Measurements from ENCODE around the gene DYNLRB1. TPM values are rescaled to one million over a fixed set of nuclear protein-coding genes. Genes with fewer than 3 reads are reported as not detected.
A peak's percentile ranks its signal among the peaks of the same experiment; 100 is the strongest.

Gene DYNLRB1
- total RNA-seq, 4 donors from 2014 or later: 158 to 258 (median 209) TPM

DNA sequence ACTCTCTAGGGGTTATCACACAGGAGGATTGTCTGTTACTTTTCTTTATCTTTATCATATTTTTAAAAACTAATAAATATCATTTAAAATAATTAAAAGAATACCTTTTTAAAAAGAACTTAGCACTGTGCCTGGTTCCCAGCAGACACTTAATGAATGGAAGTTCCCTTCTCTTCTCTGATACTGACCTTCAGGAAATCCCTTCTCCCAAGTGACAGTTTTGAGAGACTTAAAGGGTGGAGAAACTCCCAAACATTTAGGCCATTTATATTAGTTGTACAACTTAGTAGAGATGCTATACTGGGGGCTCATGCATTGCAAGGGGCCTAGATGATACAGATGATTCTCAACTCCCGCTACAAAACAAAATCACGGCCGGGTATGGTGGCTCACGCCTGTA lies 60.8 kb downstream of the DYNLRB1 start:
- TF ChIP-seq POLR2AphosphoS5 (IDR thresholded peaks at IDR 0.05) (no peak), EP300 (IDR thresholded peaks at IDR 0.05) (no peak), POLR2A (IDR thresholded peaks at IDR 0.05) (no peak)
- TF ChIP-seq, protein P1, sequence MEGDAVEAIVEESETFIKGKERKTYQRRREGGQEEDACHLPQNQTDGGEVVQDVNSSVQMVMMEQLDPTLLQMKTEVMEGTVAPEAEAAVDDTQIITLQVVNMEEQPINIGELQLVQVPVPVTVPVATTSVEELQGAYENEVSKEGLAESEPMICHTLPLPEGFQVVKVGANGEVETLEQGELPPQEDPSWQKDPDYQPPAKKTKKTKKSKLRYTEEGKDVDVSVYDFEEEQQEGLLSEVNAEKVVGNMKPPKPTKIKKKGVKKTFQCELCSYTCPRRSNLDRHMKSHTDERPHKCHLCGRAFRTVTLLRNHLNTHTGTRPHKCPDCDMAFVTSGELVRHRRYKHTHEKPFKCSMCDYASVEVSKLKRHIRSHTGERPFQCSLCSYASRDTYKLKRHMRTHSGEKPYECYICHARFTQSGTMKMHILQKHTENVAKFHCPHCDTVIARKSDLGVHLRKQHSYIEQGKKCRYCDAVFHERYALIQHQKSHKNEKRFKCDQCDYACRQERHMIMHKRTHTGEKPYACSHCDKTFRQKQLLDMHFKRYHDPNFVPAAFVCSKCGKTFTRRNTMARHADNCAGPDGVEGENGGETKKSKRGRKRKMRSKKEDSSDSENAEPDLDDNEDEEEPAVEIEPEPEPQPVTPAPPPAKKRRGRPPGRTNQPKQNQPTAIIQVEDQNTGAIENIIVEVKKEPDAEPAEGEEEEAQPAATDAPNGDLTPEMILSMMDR (IDR thresholded peaks at IDR 0.05): no peak
- Histone ChIP-seq H3K27me3 (no peaks in the 10 kb centered on the region), H3K4me1 (peaks cover 0 to 26% (median 9%) of the 10 kb centered on the region in 3 donors), H3K4me3 (no peak overlapping the region), H3K36me3 (peaks cover 0 to 45% of the 10 kb centered on the region in 2 donors), H3K27ac (no peak overlapping the region), H3K9me3 (no peaks in the 10 kb centered on the region)
- ATAC-seq: no peak
- WGBS, 2 donors (ENCODE audit: low coverage in 1 of 2): 94% methylated on average over 3 of the region's 4 CpGs; no CpG with 5 or more reads in 1 of the 2 donors

DNA sequence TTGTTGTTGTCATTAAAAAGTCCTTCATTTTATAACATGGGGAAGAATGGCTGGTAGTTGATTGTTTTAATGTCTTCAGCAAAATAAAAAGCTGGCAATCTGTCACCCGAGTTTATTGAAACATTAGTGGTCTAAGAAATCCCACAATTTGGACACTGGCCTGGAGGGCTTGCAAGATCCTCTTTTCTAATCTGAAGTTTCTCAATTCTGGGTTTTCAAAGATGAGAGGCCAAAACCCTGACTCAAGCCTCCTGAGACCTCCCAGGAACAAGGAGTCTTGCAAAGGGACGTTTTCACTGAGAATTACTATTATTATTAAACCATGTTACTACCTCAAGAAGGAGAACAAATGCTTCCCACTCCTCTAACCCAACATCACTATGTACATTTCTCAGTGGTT lies 61.8 kb downstream of the DYNLRB1 start:
- WGBS, 2 donors (ENCODE audit: low coverage in 1 of 2): 35 to 47% methylated on average over 2 of the region's 2 CpGs
- Histone ChIP-seq H3K9me3 (no peaks in the 10 kb centered on the region), H3K4me1 (peaks cover 0 to 36% (median 12%) of the 10 kb centered on the region in 3 donors), H3K4me3 (no peak overlapping the region), H3K36me3 (peaks cover 0 to 37% of the 10 kb centered on the region in 2 donors), H3K27ac (peak overlapping the region in 2 of 4 donors; percentile 30 to 33), H3K27me3 (no peaks in the 10 kb centered on the region)
- TF ChIP-seq EP300 (IDR thresholded peaks at IDR 0.05) (no peak), POLR2A (IDR thresholded peaks at IDR 0.05) (no peak)
- ATAC-seq: no peak

DNA sequence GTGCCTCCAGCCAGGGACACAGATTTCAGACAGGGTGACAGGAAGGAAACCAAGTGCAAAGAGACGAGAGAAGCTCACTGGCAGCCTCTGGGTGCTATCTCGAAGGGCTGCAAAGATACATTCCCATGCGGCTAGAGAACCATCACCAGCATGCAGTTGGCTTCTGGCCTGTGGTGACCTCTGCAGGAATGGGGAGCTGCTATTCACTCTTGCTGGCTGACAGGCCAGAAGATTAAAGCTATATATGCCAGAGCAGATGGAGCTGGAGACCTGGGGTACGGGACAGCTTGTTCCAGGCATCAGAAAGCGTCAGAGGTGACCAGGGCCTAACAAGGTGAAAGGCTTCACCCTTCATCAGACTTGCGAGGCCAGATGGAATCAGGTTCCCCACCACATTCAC lies 62.3 kb downstream of the DYNLRB1 start:
- no peak for ATAC-seq
- H3K4me1 ChIP-seq: peaks cover 0 to 41% (median 12%) of the 10 kb centered on the region in 3 donors

DNA sequence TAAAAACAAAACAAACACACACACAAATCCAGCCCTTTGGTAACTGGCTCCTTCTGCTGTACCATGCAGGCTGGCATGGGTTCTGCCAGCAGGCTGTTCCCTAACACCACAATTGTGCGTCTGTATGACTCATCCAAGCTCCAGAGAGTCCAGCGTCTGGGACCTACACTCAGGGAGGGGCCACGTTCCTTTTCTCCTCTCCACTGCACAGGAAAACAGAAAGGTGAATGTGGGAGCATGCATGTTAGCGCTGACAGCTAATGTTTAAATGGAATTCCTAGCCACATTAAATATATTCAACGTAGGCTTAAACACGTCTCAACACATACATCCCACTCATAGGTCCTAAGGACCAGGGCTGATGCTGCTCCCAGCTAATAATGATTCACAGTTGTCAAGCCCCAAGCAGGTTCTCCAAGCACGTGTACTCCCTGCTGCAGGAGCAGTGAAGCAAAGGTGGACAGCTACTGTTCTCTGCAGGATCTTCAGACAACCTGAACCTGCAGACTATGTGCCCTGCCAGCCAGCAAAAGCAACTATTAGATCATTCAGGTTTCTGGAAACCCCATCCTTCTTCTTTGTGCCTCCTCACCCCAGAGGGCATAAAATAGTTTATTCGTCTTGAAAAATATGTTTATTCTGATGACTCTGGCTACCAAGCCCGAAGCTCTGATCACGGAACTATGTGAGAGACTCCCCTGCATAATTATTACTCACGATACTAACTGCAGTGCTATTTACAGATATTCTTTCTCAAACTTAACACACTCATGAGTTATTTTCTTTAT lies 63.2 kb downstream of the DYNLRB1 start:
- no peaks in the 10 kb centered on the region for H3K27me3 ChIP-seq
- TF ChIP-seq, protein P1 (IDR thresholded peaks at IDR 0.05): peak; percentile 37 to 68 (median 66)
- peak; percentile 55 for TF ChIP-seq POLR2AphosphoS5 (IDR thresholded peaks at IDR 0.05)
- no peak for TF ChIP-seq EP300 (IDR thresholded peaks at IDR 0.05)
- TF ChIP-seq POLR2A (IDR thresholded peaks at IDR 0.05): no peak
- peaks cover 0 to 23% of the 10 kb centered on the region in 2 donors for H3K36me3 ChIP-seq
- no peak overlapping the region for H3K4me3 ChIP-seq
- peaks cover 0 to 42% (median 12%) of the 10 kb centered on the region in 3 donors for H3K4me1 ChIP-seq
- 56 to 58% methylated on average over 9 to 11 of the region's 11 CpGs for WGBS, 2 donors (ENCODE audit: low coverage in 1 of 2)
- H3K9me3 ChIP-seq: no peaks in the 10 kb centered on the region
- H3K27ac ChIP-seq: peak overlapping the region in 1 of 4 donors; percentile 34
- ATAC-seq: peak; percentile 86

More for the DNA sequence above, 62.3 kb downstream of the DYNLRB1 start:
- Histone ChIP-seq H3K9me3 (no peaks in the 10 kb centered on the region), H3K27ac (peak overlapping the region in 2 of 4 donors; percentile 30 to 33), H3K4me3 (no peak overlapping the region), H3K36me3 (peaks cover 0 to 32% of the 10 kb centered on the region in 2 donors), H3K27me3 (no peaks in the 10 kb centered on the region)
- 40% methylated on average over 1 of the region's 6 CpGs; no CpG with 5 or more reads in 1 of the 2 donors for WGBS, 2 donors (ENCODE audit: low coverage in 1 of 2)
- TF ChIP-seq POLR2AphosphoS5 (IDR thresholded peaks at IDR 0.05): no peak
- TF ChIP-seq EP300 (IDR thresholded peaks at IDR 0.05): no peak
- TF ChIP-seq, protein P1 (IDR thresholded peaks at IDR 0.05): no peak
- TF ChIP-seq POLR2A (IDR thresholded peaks at IDR 0.05): no peak

DNA sequence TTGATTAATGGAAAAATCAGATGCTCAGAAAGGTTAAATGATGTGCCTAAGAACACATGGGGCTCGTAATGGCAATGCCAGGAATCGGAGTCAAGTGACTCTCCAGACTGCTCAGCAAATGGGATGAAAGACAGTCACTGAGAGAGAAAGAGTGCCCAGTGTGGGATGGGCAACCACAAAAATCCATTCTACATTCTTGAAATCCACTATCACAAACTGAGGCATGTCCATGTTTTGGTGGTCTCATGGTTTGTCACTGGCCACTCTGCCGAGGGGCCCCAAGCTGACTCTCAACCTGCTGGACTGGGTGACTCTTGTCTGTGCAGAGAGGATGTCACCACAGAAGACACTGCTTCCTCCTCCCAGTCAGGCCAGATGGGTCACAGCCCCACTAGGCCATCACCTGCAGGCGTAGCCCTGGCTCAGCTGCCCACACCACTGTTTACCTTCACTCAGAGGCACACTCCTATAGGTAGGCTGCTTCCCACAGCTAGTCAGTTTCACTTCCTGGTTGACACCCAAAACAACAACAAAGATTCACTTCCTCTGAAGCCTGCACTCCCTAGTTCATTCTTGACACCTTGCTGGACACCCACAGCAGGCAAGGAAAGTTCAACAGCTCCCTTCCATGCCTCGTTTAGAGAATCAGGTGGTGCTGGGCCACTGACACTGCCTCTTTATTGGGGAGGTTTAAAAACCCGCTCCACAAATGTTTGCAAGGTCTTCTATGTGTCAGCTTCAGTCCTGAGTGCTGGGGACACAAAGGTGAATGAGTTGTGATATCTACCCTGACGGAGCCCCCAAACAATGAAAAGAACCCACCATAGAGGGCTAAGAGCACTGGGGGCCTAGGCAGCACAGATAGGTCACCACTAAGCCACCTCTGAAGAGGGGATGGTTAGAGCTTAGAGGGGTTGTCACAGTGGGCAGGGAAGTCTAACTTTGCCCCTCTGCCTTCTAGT lies 64.0 kb downstream of the DYNLRB1 start:
- Histone ChIP-seq H3K36me3 (peaks cover 0 to 23% of the 10 kb centered on the region in 2 donors), H3K9me3 (no peaks in the 10 kb centered on the region), H3K27me3 (no peaks in the 10 kb centered on the region), H3K4me1 (peaks cover 0 to 42% (median 12%) of the 10 kb centered on the region in 3 donors), H3K4me3 (no peak overlapping the region), H3K27ac (peak overlapping the region in 2 of 4 donors; percentile 26 to 69)
- no peak for ATAC-seq
- whole genome bisulfite sequencing, 2 donors (ENCODE audit: low coverage in 1 of 2): 88 to 91% methylated on average over 4 of the region's 7 CpGs
- TF ChIP-seq POLR2AphosphoS5 (IDR thresholded peaks at IDR 0.05) (no peak), POLR2A (IDR thresholded peaks at IDR 0.05) (no peak), EP300 (IDR thresholded peaks at IDR 0.05) (no peak)
- TF ChIP-seq, protein P1 (IDR thresholded peaks at IDR 0.05): no peak
